Dendritic cell treated with granulocyte-macrophage colony-stimulating factor and Interleukin-4, amounts not matched to agents 40 ng/mL and 50 ng/mL, for 4 days (primary cell): ENCODE measurements around the gene MTFR2.

ENCODE experiments used
- H3K27ac Mint-ChIP-seq: one replicate; pipeline ENCODE4 v1.8.0; 2022; ENCODE audit warnings: mild to moderate bottlenecking, mixed read lengths
- H3K27me3 Mint-ChIP-seq: one replicate; pipeline ENCODE4 v1.8.0; 2022; ENCODE audit warnings: mild to moderate bottlenecking, mixed read lengths
- H3K36me3 Mint-ChIP-seq: one replicate; pipeline ENCODE4 v1.8.0; 2022; ENCODE audit warnings: low read depth, mixed read lengths
- H3K4me1 Mint-ChIP-seq: one replicate; pipeline ENCODE4 v1.8.0; 2022; ENCODE audit warnings: low read depth, mixed read lengths
- H3K4me3 Mint-ChIP-seq: one replicate; pipeline ENCODE4 v1.8.0; 2022; ENCODE audit warnings: mild to moderate bottlenecking, moderate library complexity, mixed read lengths
- H3K9me3 Mint-ChIP-seq: one replicate; pipeline ENCODE4 v1.8.0; 2022; ENCODE audit warnings: mixed read lengths
- intact Hi-C: fragments of 100-400 bp; cut with micrococcal nuclease; formaldehyde crosslinking; loops from one replicate; pipeline ENCODE4 v1.15.0; 2022

The MTFR2 gene

DNA sequence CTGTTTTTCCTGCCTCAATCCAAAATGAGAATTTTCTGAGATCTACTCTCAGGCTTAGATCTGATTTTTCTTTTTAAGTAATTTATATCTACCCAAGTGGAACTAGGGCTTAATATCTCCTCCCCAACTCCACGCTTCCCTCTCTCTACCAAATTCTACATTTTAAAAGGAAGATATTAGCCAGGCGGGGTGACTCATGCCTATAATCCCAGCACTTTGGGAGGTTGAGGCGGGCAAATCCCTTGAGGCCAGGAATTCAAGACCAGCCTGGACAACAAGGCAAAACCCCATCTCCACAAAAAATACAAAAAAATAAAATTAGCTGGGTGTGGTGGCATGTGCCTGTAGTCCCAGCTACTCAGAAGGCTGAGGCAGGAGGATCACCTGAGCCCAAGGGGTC, 61.0 kb downstream of the MTFR2 start:
- no peaks in the 10 kb centered on the region for H3K36me3 Mint-ChIP-seq
- intact Hi-C loops = no loop called here
- no peak overlapping the region for H3K27ac Mint-ChIP-seq
- H3K4me3 Mint-ChIP-seq = no peak overlapping the region
- peaks cover 7% of the 10 kb centered on the region for H3K4me1 Mint-ChIP-seq
- H3K9me3 Mint-ChIP-seq = no peaks in the 10 kb centered on the region
- no peaks in the 10 kb centered on the region for H3K27me3 Mint-ChIP-seq

- H3K36me3 Mint-ChIP-seq = no peaks in the 10 kb centered on the region
- no peak overlapping the region for H3K4me3 Mint-ChIP-seq
- intact Hi-C loops = no loop called here
- H3K27ac Mint-ChIP-seq = no peak overlapping the region
- H3K4me1 Mint-ChIP-seq = peaks cover 7% of the 10 kb centered on the region
- no peaks in the 10 kb centered on the region for H3K27me3 Mint-ChIP-seq
- no peaks in the 10 kb centered on the region for H3K9me3 Mint-ChIP-seq
Measured at GRCh38 chr6:136188486-136188885, 61.6 kb downstream of the MTFR2 start.

DNA sequence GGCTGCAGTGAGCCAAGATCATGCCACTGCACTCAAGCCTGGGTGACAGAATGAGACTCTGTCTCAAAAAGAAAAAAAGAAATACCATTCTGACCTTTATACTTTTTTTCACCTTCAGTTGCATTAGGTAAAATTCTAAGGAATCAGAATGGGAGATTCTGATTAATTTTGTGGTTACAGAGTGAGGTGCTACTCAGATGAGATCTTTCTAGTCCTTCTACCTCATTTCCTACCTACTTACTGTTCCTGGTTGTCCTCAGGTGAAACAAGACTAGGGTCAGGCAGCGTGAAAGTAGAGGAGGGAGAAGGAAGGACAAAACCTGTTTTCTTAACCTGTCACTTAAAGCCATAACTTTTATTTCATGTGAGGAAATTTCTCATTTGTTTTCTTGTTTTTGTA, 63.7 kb downstream of the MTFR2 start:
- Mint-ChIP-seq H3K27me3 (no peaks in the 10 kb centered on the region), H3K4me1 (peaks cover 7% of the 10 kb centered on the region), H3K9me3 (no peaks in the 10 kb centered on the region), H3K4me3 (no peak overlapping the region), H3K36me3 (no peaks in the 10 kb centered on the region), H3K27ac (no peak overlapping the region)
- intact Hi-C loops = no loop called here

DNA sequence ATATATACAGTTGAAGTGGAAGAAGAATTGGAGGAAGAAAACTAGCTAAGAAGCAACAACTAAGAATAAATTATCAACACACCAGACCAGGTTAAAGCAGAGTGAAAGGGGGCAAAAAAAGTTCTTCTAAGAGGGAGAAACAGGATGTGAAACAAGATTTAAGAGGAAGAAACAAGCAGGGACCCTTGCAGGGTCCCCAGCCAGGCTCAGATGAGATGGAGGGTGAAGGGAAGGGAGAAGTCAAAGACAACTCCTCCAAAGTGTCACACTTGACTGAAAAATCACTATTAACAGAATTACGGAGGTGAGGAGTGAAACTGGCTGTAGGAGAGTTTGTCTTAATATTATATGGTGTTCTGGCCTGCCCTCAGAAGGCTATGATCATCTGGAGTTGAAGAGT, 65.4 kb downstream of the MTFR2 start:
- Mint-ChIP-seq H3K9me3 (no peaks in the 10 kb centered on the region), H3K27me3 (no peaks in the 10 kb centered on the region), H3K4me1 (peaks cover 7% of the 10 kb centered on the region), H3K36me3 (no peaks in the 10 kb centered on the region), H3K27ac (no peak overlapping the region), H3K4me3 (no peak overlapping the region)
- intact Hi-C loops = no loop called here

GRCh38 chr6:136181861-136182260, 68.2 kb downstream of the MTFR2 start:
- no peaks in the 10 kb centered on the region for H3K27me3 Mint-ChIP-seq
- no peaks in the 10 kb centered on the region for H3K36me3 Mint-ChIP-seq
- no peak overlapping the region for H3K27ac Mint-ChIP-seq
- no peaks in the 10 kb centered on the region for H3K9me3 Mint-ChIP-seq
- intact Hi-C loops = no loop called here
- H3K4me3 Mint-ChIP-seq = no peak overlapping the region
- peaks cover 7% of the 10 kb centered on the region for H3K4me1 Mint-ChIP-seq

DNA sequence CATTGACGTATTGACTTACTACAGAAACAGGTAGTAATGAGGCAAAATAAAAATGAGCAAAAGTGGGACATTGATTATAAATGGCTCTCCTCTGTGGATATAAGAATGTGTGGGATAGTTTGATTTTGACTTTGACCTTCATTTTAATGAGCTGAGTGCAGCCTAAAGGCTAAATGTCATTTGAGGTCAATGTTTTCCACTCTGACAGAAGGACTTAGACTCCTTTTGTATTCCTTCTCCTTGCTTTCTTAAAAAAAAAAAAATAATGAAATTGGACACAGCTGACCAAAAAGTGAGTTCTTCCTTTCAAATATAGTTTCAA, 68.6 kb downstream of the MTFR2 start:
- no peak overlapping the region for H3K4me3 Mint-ChIP-seq
- H3K9me3 Mint-ChIP-seq = no peaks in the 10 kb centered on the region
- peaks cover 7% of the 10 kb centered on the region for H3K4me1 Mint-ChIP-seq
- intact Hi-C loops = no loop called here
- H3K27me3 Mint-ChIP-seq = no peaks in the 10 kb centered on the region
- H3K36me3 Mint-ChIP-seq = no peaks in the 10 kb centered on the region
- H3K27ac Mint-ChIP-seq = no peak overlapping the region
